HG03095 (cell line): Measurements from ENCODE around the gene EEF2KMT.
"Not testable (repeated sequence)": the region's sequence is repeated elsewhere in the genome, so short reads cannot be mapped to it uniquely, and the experiment has no call there.

Experiments
- ATAC-seq: cut with Tn5 transposase; IDR thresholded peaks from one replicate; pipeline ENCODE4 v1.9.1; 2021; ENCODE audit warnings: moderate library complexity; ENCODE audit not compliant: unreplicated experiment

The EEF2KMT gene

GRCh38 chr16:5096437-5097060, 1.0 kb downstream of the EEF2KMT start:
- not testable (repeated sequence) for ATAC-seq

GRCh38 chr16:5095145-5095830, 2.3 kb downstream of the EEF2KMT start:
- ATAC-seq = not testable (repeated sequence)

GRCh38 chr16:5093746-5094145, 3.8 kb downstream of the EEF2KMT start:
- ATAC-seq = not testable (repeated sequence)

- not testable (repeated sequence) for ATAC-seq
Observed at GRCh38 chr16:5093081-5093480, 4.5 kb downstream of the EEF2KMT start.

GRCh38 chr16:5090592-5090991, 7.0 kb downstream of the EEF2KMT start:
- ATAC-seq = not testable (repeated sequence)

GRCh38 chr16:5089911-5090555, 7.6 kb downstream of the EEF2KMT start:
- not testable (repeated sequence) for ATAC-seq

GRCh38 chr16:5088936-5089335, 8.7 kb downstream of the EEF2KMT start:
- ATAC-seq = not testable (repeated sequence)

GRCh38 chr16:5088086-5088790, 9.4 kb downstream of the EEF2KMT start:
- ATAC-seq = not testable (repeated sequence)

GRCh38 chr16:5085716-5086115, 11.9 kb downstream of the EEF2KMT start:
- not testable (repeated sequence) for ATAC-seq

- not testable (repeated sequence) for ATAC-seq
Observed at GRCh38 chr16:5084802-5085201, 12.8 kb downstream of the EEF2KMT start.

GRCh38 chr16:5084099-5084731, 13.4 kb downstream of the EEF2KMT start:
- not testable (repeated sequence) for ATAC-seq

GRCh38 chr16:5083646-5084045, 13.9 kb downstream of the EEF2KMT start:
- not testable (repeated sequence) for ATAC-seq

- ATAC-seq = not testable (repeated sequence)
Observed at GRCh38 chr16:5080996-5081395, 16.6 kb downstream of the EEF2KMT start.

- ATAC-seq = not testable (repeated sequence)
Observed at GRCh38 chr16:5080461-5080860, 17.1 kb downstream of the EEF2KMT start.

- ATAC-seq = no peak
Observed at GRCh38 chr16:5078626-5079025, 19.0 kb downstream of the EEF2KMT start.

GRCh38 chr16:5077304-5077703, 20.3 kb downstream of the EEF2KMT start:
- no peak for ATAC-seq

GRCh38 chr16:5075637-5076036, 22.0 kb downstream of the EEF2KMT start:
- no peak for ATAC-seq

GRCh38 chr16:5073771-5074170, 23.8 kb downstream of the EEF2KMT start:
- ATAC-seq = not testable (repeated sequence)

GRCh38 chr16:5073279-5073629, 24.3 kb downstream of the EEF2KMT start:
- no peak for ATAC-seq

GRCh38 chr16:5072334-5073278, 25.0 kb downstream of the EEF2KMT start:
- ATAC-seq = no peak
